NCI-H82 treated with DMSO at 0.1 percent for 48 hours (cell line): ENCODE results near the gene PPP2R5D.

Source experiments
- DNase-seq: peaks from one replicate; lab custom pipeline; 2025; ENCODE audit not compliant: unreplicated experiment; lab: John Stamatoyannopoulos, UW

The PPP2R5D gene

DNA sequence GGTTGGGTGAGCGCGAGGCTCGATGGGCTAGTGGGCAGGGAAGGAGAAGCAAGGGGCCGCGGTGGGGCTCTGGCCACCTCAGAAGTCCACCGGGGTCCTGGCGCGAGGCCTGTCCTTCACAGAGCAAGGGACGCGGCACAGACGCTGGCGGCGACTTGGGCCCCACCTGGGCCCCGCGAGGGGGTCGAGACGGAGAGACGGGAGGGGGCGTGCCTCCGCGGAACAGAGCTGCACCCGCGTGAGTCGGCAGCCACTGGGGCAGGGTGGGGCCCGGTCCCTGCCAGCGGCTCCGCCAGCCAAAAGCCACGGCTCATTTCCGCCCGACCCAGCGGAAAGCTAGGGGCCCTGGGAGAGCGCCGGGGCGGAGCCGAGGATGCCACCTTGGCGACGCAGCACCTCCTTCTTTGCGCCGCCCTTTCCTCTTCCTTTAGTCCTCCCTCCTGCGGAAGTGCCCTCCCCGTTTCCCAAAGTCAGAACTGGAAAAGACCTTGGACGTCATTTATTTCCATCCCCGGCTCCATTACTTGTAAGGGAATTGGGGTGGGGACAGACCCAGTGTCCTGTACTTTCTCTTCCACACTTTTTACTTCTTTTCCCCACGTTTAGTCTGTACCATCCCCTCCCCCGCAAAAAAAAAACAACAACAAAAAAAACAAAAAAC lies 69.3 kb downstream of the PPP2R5D start, which contains the start of gene CUL7:
Gene CUL7, minus strand, starts transcription at position 307 of the 661 bp plus-strand sequence. CDS start 1,063 bp downstream, outside the sequence.
- peak; percentile 89 for DNase-seq

DNA sequence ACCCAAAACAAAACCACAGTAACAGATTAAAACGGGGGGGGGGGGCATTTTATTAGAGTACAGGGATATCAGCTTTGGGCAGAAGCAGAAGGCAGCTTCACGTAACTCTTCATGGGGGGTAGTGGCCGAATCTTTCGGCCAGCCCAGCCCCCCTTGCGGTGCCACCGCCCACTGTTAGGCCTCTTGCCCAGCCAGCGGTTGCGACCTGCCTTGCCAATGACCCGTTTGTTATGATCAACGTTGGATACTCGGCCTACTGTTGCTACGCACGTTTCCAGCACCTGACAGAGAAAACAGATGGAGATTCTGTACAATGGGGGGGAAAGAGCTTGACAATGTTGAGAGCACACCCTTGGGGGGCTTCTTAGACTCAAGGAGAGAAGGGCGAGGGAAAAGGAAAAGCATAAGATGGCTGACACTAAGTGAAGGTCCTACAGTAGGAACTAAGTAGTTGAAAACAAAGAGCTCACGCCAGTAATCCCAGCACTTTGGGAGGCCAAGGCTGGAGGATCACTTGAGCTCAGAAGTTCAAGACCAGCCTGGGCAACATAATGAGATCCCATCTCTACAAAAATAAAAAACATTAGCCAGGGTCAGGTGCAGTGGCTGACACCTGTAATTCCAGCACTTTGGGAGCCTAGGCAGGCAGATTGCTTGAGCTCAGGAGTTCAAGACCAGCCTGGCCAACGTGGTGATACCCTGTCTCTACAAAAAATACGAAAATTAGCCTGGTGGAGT lies 70.0 kb downstream of the PPP2R5D start:
- no peak for DNase-seq

DNA sequence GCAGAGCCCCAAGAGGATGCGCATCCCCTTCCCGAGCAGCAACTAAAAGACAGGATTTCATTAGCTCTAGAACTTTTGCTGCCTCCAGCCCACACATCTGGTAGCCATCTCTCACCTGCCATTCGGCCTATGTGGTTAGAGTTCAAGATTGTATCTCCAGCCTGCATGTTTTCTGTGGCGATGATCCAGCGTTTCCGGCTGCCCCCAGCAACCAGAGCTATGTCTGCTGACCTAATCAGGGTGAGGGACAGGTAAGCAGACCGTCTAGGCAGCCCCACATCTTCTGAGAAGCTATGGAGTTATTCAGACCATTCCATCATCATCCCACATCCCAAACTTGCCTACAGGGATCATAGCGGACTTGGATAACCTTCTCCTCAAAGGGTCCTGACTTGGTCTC lies 71.6 kb downstream of the PPP2R5D start:
- DNase-seq, result no peak

DNA sequence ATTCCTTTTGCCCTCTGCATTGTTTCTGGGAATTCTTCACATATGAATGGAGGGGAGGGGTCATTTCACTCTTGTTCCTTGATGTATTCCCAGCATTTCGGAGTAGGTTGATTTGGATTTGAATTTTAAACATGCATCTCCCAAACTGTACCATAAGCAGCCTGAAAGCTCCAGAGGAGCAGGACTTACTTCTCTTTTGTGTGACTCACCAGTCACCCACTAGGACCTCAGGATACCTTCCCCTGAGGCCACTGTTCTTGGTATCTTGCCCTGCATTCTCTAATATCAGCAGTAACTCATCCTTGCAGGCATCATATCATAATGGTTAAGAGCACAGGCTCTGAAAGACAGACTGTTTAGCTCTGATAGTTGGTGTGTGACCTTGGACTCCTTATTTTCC lies 74.2 kb downstream of the PPP2R5D start:
- DNase-seq, result no peak

DNA sequence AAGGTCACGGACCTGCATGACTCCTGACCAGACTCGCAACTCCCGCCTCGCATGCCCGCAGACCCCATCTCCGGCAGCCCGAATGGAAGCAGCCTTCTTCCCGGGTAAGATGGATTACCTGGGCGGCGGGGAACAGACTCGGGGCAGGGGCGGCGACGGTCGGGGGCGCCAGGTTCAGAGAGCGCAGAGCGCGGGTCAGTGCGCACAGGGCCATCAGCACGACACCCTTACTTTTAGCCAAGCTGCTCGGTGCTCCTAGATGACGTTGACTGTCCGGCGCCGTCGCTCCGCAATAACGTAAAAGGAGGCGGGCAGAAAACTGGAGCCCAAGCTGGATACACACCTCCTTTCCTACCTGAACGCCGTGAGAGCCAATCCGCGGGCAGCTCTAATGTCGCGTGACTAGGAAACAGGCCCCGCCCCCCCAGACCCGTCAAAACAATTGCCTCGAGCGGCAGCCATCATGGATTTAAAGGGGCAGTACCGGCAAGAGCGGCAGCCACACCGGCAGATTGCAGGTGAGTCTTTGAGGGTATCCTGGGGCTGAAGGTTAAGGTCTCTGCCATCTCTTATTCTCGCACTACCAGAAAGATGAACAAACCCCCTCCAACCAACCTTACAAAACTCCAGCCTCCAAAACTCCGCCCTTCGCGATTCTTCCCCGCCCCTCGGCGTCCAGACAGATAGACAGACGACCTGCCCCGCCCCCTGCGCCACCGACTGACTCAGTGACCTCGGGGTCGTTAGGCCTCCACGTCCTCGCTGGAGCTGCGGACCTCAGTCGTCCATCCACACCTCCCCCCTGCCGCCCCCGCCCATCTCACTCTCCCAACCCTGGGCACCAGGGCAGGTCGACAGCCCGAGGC lies 75.0 kb downstream of the PPP2R5D start, which contains the start of the genes KLC4 and MRPL2:
Gene KLC4, plus strand, starts transcription at position 464 of the 866 bp plus-strand sequence. CDS start 1,705 bp downstream, outside the sequence.
Gene MRPL2, minus strand, starts transcription at position 267 of the 866 bp plus-strand sequence. Its CDS starts 53 bp downstream, at position 214.
- peak; percentile 99 for DNase-seq

DNA sequence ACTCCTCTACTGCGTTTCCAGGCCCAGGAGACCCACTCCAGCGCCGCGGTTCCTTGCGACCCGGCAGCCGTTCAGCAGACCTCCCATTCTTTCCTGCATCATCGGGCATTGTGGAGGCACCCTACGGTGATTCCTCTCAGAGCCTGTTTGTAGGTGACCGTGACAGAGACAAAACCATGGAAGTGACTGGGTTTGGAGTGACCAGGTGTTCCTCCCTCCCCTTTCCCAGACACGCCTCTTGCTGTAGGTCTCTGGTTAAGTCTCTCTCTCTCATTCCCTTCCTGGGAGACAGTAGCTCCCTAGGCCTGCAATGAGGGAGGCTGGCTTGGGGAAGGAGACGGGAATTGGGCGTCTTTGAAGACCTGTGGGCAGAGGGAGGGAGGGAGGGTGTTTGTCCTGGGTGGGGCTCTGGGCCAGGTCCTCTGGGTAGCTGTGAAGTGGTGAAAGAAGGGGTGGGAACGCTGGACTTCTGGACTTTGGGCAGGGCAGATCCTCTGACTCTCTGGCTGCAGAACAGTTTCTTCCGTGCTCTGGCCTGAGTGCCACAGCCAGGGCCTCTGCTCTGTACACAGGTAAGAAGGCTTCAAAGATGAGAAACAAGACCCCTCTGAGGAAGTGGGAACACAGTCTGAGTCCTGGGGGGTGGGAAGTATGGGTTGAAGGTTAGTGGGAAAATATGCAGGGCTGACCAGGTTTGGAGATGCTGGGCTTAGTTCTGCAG lies 75.8 kb downstream of the PPP2R5D start:
- DNase-seq, result no peak

DNA sequence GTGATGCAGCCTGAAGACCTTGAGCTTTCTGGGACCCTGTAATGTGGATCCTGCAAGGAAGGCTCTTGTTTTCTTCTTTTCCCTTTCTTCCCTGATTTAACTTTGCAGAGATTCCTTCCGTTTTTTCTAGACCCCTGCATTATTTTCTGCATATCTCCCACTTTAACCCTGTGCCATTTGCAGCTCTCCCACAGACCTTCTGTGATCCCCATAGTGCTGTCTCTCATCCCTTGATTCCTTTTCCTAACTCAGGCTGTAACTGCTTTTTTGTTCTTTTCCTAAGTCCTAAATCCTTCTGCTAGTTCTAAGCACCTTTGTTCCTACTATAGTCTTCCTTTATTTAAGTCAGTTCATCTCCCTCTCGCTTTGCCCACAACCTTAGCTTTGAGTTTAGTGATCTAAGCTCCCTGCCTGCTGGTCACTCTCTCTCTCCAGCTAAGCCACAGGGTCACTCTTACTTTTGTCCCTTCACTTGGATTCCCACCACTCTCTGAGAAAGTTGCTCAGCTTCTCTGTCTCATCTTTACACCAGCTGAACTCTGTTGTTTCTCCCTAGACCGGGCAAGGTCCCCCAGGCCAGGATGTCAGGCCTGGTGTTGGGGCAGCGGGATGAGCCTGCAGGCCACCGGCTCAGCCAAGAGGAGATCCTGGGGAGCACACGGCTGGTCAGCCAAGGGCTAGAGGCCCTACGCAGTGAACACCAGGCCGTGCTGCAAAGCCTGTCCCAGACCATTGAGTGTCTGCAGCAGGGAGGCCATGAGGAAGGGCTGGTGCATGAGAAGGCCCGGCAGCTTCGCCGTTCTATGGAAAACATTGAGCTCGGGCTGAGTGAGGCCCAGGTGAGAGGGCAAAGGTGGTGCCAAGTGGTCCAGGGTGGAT lies 76.6 kb downstream of the PPP2R5D start:
- DNase-seq, result no peak

DNA sequence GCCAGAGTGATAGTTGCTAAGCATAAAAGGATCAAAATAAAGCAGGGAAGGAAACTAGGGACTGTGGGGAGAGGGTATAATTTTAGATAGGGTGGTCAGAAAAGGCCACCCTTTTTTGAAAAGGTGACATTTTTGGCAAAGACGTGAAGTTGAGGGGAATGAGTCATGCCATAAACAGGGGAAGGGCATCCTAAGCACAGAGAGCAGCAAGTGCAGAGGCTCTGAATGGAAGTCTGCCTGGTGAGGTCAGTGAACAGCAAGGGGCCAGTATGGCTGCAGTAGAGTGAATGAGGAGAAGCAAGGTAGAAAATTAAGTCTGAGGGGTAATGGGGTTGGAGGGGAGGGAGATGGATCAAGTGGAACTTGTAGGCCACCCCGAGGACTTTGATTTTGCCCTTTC lies 77.5 kb downstream of the PPP2R5D start:
- no peak for DNase-seq
